HG02759 (cell line): ENCODE measurements around the gene DACT3.

Experiments used
- ATAC-seq: cut with Tn5 transposase; IDR thresholded peaks from one replicate; pipeline ENCODE4 v1.9.1; 2021; ENCODE audit warnings: mild to moderate bottlenecking, moderate library complexity; ENCODE audit not compliant: unreplicated experiment

The DACT3 gene

GRCh38 chr19:46670813-46671212 is 9.8 kb upstream of the DACT3 start:
- no peak for ATAC-seq

GRCh38 chr19:46668662-46669061 is 7.7 kb upstream of the DACT3 start:
- ATAC-seq, result no peak

- ATAC-seq, result no peak
These were observed 4.1 kb upstream of the DACT3 start for GRCh38 chr19:46665072-46665471.

DNA sequence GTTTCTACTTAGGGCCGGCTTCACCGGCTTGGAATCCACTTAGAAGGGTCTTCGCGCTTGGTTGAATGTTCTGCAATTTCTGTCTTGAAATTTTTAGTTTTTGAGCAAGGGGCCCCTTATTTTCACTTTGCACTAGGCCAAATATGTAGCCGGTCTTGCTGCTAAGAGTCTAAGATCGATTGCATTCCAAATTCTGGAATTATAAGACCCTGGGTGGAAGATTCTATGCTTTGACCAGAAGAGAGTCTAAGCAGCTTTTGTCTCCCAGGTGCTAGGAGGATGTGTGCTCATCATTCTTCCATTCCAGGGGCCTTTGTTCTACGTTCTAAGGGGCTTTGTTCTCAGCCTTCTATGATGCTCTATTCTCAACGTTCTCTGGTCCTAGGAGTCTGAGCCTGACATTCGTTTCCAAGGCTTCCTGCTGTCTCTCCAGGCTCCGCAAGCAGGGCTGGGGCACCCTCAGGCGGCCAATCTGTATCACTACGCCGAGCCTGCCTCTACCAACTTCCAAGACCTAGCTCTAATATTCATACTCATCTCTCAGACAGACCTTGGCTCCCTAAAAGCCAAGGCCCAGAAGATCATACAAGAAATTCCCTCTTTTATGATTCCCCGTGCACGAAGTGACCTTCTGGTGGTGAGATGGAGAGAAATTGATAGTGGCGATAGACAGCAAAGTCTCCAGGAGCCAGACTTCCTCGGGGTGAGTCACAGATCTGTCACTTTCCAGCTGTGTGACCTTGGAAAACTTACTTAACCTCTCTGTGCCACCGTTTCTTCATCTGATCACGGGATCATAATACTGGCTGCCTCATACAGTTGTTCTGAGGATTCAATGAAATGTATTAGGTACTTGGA is 982 bp upstream of the DACT3 start:
- no peak for ATAC-seq

DNA sequence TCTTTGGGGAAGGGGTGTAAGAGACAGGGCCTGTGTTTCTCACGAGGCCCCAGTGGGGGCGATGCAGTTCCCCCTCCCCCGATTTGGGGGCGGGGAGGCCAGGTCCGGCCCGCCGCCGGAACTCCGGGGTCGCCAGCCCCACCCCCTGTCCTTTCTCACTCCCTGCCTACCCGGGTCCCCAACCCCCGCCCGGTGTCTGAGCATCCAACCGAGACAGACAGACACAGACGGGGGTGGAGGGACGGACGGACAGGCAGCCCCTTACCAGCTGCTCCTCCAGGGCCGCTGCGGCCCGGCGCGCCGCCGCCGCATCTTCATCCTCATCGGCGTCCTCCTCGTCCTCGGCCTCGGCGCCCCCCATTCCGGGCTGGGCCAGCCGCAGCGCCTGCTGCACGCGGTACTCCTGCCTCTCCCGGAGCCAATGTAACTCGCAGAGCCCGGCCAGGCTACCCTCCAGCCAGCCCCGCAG is 397 bp downstream of the DACT3 start:
- peak; percentile 1 for ATAC-seq

DNA sequence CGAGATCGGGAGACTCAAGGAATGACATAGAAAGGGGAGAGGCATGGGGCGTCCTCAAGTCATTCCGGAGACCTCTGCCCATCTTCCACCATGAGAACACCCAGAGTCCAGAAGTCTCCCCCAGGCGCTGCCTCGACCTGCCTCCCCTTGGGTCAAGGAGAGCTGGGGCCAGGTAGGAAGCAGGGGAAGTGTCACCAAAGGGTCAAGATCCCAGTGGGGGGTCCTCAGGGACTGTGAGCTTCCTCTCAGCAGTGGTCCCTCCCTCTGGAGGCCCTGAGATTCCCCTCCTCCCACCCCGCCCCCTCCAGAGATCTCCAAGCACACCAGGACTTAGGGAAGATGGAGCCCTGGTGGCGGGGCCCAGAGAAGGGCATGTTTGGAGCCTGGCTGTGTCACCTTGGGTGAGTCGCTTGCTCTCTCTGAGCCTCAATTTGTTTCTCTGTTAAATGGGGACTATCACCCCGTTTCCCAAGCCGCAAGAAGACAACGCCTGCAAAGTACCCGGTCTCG is 919 bp downstream of the DACT3 start:
- no peak for ATAC-seq

DNA sequence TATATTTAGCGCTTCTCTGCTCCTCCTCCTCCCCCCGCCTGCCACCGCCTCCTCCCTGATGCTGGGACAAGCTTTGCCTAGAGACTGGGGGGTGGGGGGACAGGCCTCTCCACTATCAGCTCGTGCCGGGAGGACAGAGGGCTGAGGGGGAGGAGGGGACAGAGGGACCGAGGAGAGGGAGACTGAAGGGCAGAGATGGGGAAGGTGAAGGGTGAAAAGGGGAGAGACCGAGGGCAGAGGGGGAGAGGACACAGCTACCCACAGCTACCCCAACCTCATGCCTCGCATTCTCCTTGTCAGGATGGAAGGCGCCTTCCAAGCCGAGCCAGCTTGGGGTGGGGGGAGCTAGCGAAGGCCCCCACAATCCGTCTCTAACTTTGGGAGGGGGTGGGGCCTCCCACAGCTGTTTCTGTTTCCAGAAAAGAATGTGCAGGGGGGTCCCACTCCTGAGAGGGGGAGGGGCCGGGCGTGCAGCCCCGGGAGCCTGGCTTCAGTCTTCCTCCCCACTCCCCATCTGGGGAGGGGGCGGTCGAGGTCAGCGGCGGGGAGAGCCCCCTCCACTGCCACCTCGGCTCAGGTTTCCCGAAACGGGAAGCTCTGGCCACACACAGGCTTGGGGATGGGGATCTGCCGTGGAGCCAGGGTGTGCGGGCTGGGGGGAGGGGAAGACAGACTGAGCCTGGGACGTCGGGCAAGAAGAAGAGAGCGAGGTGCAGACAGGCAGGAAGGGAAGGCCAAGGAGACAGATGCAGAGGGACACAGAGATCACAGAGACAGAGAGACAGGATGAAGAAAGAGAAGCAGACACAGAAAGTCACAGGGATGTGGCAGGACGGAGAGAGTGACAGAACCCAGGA is 1.6 kb downstream of the DACT3 start:
- ATAC-seq, result no peak

DNA sequence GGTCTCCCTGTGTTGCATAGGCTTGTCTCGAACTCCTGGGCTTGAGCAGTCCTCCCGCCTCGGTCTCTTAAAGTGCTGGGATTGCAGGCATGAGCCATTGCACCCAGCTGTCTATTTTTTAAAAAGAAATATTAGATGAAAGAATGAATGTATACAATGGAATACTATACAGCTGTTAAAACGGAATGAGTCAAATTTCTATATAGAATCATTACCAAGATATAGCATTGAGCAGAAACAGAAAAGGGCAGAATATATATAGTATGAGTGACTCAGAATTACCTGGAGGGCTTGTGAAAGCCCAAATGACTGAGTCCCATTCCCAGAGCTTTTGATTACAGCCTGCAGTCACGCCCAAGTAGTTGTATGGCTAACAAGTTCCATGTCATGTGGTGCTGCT is 4.4 kb downstream of the DACT3 start:
- no peak for ATAC-seq

GRCh38 chr19:46654621-46655152 is 6.3 kb downstream of the DACT3 start:
- no peak for ATAC-seq

DNA sequence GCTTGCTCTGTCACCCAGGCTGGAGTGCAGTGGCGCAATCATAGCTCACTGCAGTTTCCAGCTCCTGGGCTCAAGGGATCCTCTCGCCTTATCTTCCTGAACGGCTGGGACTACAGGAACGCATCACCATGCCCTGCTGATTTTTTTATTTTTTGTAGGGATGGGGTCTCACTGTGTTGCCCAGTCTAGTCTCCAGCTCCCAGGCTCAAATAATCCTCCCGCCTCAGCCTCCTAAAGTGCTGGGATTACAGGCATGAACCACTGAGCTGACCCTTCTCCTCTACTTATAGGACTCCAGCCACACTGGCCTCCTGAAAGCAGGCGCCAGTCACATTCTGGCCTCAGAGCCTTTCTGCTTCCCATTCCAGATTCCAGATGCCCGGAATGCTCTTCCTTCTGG is 10.5 kb downstream of the DACT3 start:
- no peak for ATAC-seq

- no peak for ATAC-seq
These were observed 11.7 kb downstream of the DACT3 start for GRCh38 chr19:46648961-46649960.

DNA sequence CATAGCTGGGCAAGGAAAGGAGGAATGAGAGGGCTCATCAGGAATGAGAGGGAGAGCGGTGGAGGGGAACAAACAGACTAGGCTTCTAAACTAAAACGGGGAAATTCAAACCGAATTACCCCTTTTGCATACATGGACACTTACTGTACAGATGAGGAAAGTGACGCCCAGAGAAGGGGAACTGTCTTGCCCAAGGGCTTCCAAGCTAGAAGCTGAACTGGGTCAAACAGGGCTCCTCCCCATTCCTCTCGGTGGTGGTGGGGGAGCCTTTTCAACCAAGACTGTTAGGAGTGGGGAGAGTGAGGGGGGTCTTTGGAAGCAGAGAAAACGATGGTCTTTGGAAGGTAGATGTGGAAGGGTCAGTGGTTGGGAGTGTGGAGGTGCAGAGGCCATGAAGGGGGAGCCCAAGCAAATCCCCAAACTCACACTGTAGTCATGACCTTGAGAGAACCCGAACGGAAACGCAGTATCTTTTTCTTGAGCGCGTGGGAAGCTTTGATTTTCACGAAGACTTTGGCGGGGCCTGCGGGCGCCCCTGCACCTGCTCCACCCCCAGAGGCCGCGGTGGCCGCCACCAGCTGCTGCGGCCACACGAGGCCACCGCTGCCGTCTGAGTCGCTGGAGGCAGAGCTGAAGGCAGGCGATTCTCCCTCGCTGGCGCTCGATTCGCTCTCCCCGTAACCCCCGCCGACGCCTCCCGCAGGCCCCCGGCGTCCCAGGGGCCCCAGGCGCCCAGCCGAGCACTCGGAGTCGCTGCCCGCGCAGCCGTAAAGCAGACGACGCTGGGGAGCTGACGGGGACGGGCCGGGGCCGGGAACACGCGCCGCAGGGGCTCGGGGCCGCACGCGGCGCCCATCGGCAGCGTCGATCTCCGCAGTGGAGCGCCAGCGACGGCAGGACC is 12.7 kb downstream of the DACT3 start:
- ATAC-seq, result no peak

DNA sequence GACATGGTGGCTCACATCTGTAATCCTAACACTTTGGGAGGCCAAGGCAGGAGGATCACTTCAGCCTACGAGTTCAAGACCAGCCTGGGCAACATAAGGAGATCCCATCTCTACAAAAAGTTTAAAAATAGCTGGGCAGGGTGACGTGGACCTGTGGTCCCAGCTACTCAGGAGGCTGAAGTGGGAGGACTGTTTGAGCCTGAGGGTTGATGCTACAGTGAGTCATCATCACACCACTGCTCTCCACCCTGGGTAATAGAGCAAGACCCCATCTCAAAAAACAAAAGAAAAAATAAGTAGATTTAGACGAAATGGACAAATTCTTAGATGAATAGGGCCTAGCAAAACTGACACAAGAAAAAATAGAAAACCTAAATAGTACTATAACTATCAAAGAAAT is 14.6 kb downstream of the DACT3 start:
- ATAC-seq, result no peak

GRCh38 chr19:46644720-46645119 is 16.3 kb downstream of the DACT3 start:
- ATAC-seq, result no peak

- ATAC-seq, result no peak
These were observed 20.3 kb downstream of the DACT3 start for GRCh38 chr19:46640656-46641055.

DNA sequence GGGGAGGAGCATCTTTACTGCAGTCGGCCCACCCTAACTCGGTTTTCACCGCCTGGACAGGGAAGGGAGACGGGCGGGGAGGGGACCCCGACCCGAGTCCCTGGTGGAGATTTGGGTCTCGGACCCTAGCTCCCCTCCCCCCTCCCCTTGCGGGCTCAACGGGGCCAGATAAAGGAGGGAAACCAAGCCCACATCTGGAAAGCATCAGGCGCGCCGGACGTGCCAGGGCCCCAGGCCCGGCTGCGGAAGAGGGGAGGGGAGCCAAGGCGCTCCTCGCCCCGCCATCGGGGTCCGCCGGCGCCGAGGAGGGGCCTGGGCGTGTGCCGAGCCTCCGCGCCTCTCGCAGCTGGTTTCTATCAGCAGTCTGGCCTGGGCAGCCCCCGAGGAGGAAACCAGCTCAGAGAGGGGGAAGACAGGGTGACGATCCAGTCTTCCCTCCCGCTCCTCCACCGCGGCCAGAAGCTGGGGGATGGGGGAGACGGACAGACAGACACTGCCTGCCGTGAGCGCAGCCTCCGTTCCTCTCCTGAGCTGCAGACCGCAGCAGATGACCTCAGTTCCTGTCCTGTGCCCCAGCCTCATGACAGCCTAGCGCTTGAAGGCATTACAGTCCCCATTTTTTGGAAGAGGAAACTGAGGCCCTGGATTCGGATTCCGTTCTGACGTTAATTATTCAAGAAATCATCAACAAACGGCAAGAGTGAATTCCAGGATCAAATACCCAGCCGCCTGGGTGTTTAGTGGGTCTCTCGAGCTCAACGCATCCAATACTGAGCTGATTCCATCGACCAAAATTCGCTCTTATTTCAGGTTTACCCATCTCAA is 21.4 kb downstream of the DACT3 start:
- no peak for ATAC-seq

- ATAC-seq, result no peak
These were observed 23.8 kb downstream of the DACT3 start for GRCh38 chr19:46637224-46637623.
